HG03066 (cell line): ENCODE measurements around the gene GP1BB.
"Not testable (repeated sequence)": the region's sequence is repeated elsewhere in the genome, so short reads cannot be mapped to it uniquely, and the experiment has no call there.

Source experiments
- ATAC-seq: cut with Tn5 transposase; IDR thresholded peaks from one replicate; pipeline ENCODE4 v1.9.1; 2021; ENCODE audit warnings: low read depth; ENCODE audit not compliant: unreplicated experiment

Gene GP1BB

GRCh38 chr22:19723232-19723982, at the start of gene GP1BB:
Gene GP1BB (plus strand): TSS chr22:19723539. CDS start chr22:19723570, 31 bp downstream.
- no peak for ATAC-seq

DNA sequence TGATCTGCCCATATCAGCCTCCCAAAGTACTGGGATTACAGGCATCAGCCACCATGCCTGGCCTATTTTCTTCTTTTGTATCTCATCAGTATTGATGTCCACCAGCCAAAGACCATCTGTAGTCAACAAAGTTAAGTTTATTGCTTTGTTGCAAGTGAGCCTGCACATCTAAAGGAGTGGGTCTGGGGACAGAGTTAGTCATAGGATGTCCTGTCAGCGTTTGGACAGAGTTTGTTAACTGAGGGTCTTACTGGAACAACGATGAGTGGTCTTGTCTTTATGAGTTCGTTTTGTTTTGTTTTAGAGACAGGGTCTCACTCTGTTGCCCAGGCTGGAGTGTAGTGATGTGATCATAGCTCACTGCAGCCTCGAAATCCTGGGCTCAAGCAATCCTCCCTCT, 49.7 kb upstream of the GP1BB start:
- ATAC-seq, result no peak

- no peak for ATAC-seq
These were observed 49.0 kb upstream of the GP1BB start for GRCh38 chr22:19674129-19674928.

GRCh38 chr22:19674929-19675253, 48.4 kb upstream of the GP1BB start:
- no peak for ATAC-seq

DNA sequence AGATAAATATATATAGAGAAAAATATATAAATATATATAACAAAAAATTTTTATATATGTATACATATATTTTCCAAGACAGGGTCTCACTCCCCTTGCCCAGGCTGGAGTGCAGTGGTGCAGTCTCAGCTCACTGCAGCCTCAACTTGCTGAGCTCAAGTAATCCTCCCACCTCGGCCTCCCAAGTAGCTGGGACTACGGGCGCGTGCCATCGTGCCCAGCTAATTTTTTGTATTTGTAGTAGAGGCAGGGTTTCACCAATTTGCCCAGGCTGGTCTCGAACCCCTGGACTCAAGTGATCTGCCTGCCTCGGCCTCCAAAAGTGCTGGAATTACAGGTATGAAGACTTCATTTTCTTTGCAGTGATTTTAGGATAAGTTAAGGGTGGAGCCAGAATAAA, 47.9 kb upstream of the GP1BB start:
- ATAC-seq, result no peak

DNA sequence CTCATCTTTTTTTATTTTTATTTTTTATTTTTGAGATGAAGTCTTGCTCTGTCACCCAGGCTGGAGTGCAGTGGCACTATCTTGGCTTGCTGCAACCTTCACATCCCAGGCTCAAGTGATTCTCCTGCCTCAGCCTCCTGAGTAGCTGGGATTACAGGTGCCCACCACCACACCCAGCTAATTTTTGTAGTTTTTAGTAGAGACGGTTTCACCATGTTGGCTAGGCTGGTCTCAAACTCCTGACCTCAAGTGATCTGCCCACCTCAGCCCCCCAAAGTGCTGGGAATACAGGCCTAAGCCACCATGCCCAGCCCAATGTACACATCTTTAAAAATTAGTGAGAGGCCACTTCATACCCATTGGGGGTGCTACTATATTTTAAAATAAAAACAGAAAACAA, 46.9 kb upstream of the GP1BB start:
- ATAC-seq, result not testable (repeated sequence)

GRCh38 chr22:19678949-19679521, 44.3 kb upstream of the GP1BB start:
- no peak for ATAC-seq

GRCh38 chr22:19679522-19680101, 43.7 kb upstream of the GP1BB start:
- no peak for ATAC-seq

DNA sequence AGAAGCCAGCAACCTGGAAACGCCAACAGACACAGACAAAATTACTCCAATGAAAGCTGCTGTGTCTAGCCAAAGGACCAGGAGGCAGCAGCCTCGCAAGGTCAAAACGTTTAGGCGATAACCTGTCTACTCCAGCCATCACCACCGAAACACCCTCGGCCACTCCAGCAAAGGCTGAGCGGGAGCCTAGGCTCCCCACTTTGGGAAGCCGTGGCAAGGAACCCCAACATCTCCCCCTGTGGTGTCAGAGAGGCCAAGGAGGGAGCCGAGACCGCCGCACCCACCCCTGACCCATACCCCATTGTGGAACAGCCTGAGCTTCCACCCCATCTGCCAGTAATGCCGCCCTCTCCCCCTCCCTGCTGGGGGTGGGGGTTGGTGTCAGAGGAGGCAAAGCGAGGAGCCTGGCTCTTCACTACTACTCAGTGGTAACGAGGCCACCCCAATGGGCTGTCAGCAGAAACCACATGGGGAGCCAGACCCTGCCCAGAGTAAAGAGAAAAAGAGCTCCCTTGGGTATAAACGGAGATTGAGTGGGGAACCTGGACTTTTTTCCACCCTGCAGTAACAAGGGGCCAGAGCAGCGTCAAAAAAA, 43.0 kb upstream of the GP1BB start:
- no peak for ATAC-seq

- ATAC-seq, result no peak
These were observed 42.2 kb upstream of the GP1BB start for GRCh38 chr22:19680911-19681862.

DNA sequence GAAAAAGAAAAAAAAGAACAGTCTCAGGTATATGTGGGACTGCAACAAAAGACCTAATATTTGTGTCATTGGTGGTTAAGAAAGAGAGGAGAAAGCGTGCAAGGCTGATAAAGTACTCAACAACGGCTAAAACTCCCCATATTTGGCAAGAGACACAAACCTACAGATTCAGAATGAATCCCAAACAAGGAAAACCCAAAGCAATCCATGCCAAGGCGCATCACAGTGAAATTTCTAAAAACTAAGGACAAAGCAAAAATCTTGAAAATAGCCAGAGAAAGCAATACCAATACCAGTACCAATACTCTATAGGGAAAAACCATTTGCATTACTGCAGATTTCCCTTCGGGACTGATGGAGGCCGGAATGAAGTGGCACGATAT, 41.5 kb upstream of the GP1BB start:
- ATAC-seq, result no peak

DNA sequence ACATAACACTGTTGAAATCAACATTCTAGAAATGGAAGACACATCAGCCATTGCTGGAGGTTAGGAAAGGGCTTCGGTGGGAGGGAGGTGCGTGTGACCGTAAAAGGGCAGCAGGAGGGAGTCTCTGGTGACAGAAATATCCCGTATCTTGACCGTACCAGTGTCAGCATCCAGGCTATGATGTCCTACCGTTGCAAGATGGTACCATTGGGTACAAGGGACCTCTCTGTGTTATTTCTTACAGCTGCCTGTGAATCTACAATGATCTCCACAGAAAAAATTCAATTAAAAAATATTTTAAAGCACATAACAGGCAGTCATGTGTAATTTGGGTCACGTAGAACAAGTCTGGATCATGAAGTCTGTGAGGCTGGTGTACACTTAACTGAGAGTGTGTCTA, 36.4 kb upstream of the GP1BB start:
- no peak for ATAC-seq

DNA sequence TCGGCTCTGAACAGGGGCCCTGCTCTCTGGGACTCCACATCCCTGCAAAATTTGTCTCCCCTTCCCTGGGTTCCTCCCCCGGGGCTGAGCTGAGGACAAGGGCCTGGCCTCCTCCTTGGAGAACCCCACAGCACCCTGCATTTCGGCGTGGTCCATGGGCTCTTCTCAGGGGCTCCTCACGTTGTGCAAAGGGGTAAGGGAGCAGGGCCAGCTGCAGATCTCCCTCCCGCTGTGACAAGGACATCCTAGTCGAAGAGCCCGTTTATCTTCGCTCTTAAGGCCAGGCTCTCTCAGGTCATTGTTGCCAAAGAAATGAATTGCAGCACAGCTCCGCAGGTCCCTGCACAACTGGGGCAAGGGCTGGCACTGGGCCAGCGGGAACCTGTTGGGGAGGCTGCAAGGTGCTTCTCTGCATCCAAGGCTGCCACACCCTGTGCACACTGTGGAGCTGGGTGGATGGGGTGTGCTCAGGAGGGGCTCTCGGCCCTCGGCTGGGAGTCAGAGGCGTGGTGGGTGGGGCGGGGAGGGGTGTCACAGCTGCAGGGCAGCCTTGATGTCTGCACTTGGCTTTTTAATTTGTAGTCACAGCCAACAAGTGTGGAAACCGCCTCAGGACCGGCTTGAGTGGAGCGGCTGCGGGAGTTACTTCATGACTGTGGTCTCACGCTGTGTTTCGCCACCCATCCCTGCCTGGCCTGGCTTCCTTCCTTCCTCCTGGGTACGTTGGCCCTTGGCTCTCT, 35.6 kb upstream of the GP1BB start:
- ATAC-seq, result no peak

DNA sequence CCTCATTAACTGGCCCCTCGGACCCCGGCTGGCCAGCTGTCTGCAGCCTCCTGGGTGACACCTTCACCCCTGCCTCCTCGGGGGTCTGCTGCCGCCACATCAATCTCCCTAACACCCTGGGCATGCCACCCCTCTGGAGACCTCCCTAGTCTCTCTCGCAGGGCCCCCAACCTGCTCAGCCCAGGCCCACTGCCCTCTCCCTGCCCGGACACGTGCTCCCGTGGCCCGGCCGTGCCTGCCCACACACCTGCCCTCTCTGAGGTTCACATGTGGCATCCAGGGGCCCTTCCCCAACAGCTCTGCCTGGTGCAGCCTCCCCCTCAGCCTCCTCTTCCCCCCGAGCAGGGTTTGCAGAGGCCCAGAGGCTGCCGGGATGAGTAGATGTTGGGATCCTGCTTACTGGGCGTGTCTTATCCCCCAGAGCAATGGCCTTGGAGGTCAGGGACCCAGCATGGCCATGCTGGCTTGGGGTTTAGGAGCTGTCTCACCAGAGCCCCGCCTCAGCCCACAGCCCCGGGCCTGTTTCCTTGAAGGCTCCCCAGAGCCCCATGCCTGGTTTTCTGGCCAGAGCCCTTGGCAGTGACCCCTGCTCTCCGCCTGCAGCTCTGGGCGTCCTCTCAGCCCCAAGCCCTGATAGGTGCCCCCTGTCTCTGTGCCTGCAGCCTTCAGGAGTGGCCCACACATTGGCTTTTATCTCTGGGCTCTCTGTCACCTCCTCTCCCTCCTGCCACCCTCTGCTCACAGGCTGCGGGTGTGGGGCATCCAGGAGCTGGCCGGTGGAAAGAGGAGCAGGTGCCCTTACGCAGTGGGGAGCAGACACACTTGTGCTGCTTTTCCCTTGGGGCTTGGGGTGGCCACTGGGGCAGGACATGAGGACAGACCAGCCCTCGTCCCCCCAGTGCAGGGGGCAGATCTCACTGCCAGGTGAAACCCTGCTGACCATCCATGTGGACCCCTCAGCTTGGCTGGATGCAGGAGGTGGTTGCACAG, 34.7 kb upstream of the GP1BB start:
- no peak for ATAC-seq

DNA sequence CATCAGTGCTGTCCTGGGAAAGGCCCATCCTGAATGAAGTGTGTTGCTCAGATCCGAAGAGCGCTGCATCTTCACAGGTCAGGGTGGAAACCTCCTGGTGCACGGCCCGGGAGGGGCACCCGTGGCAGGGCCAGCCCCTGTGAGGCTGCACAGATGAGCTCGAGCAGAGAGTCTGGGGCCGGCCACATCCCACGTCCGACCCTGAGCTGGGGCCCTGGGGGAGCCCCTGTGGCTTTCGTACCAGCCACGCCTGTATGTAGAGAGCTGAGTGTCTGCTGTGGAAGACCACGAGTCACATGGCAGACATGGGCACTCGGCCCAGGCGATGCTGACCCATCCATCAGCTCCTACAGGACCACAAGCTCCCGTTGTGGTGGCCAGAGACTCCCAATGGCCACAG, 33.9 kb upstream of the GP1BB start:
- no peak for ATAC-seq

GRCh38 chr22:19691007-19691720, 32.2 kb upstream of the GP1BB start:
- ATAC-seq, result no peak

DNA sequence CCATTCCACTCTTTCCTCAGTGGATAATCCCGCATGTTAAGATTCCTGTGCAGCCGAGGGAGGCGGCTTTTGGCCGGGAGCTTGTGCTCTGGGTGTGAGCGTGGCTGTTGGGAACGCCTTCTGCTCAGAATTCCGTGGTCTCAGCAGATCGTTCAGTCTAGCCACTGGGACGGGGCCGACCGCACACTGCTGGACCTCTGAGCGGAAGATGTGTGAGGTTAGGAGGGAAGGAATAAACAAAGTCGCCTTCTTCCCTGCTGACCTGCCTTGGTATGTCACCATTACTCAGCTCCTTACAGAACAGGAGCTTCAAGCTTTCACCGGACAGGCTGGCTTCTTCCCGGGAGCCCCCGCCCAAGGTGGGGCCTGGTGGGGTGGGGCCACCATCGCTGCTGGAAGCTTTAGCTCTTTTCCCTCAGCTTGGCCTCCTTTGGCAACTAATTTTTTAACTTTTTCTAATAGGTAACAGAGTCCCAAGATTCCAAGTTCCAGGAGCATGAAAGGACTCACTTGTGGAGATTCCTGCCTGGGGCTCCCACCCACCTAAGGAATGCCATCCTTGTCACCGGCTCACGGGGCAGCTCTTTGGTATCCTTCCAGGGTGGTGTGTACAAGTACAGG, 31.5 kb upstream of the GP1BB start:
- ATAC-seq, result no peak
